ENCODE measurements around the gene MAP2K2.

The MAP2K2 gene

DNA sequence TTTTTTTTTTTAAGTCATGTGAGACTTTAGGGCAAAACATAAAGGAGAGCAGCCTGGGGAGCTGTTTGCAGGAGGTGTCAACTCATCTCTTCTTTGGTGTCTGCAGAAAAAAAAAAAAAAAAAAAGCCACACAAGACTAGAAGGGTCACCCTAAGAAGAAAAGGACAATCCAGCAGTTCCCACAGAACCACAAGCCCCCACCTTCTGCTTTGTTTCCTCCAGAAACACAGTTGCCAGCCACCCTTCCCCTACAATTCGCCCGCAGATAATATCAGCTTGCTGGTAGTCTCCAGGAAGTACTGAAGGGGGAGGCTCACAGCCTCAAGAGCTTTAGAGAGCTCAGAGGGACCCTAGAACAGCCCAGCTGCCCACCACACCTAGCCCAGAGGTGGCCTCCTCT is 34.9 kb downstream of the MAP2K2 start:
- Histone ChIP-seq H3K27me3 (replicated peaks) (no peaks in the 10 kb centered on the region), H3K27ac (no peak overlapping the region), H3K36me3 (replicated peaks) (peaks cover 34% of the 10 kb centered on the region), H3K4me3 (ENCODE audit: low read depth, low read length) (no peak overlapping the region)
- in situ Hi-C loops (cut with HindIII; ENCODE audit: low pct_ligation_motif_present, low sequenced_read_pairs): no loop called here
- TF ChIP-seq, protein P1, sequence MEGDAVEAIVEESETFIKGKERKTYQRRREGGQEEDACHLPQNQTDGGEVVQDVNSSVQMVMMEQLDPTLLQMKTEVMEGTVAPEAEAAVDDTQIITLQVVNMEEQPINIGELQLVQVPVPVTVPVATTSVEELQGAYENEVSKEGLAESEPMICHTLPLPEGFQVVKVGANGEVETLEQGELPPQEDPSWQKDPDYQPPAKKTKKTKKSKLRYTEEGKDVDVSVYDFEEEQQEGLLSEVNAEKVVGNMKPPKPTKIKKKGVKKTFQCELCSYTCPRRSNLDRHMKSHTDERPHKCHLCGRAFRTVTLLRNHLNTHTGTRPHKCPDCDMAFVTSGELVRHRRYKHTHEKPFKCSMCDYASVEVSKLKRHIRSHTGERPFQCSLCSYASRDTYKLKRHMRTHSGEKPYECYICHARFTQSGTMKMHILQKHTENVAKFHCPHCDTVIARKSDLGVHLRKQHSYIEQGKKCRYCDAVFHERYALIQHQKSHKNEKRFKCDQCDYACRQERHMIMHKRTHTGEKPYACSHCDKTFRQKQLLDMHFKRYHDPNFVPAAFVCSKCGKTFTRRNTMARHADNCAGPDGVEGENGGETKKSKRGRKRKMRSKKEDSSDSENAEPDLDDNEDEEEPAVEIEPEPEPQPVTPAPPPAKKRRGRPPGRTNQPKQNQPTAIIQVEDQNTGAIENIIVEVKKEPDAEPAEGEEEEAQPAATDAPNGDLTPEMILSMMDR (IDR thresholded peaks at IDR 0.05; ENCODE audit: low read depth, low read length, missing control alignments): no peak
- no peak for DNase-seq

DNA sequence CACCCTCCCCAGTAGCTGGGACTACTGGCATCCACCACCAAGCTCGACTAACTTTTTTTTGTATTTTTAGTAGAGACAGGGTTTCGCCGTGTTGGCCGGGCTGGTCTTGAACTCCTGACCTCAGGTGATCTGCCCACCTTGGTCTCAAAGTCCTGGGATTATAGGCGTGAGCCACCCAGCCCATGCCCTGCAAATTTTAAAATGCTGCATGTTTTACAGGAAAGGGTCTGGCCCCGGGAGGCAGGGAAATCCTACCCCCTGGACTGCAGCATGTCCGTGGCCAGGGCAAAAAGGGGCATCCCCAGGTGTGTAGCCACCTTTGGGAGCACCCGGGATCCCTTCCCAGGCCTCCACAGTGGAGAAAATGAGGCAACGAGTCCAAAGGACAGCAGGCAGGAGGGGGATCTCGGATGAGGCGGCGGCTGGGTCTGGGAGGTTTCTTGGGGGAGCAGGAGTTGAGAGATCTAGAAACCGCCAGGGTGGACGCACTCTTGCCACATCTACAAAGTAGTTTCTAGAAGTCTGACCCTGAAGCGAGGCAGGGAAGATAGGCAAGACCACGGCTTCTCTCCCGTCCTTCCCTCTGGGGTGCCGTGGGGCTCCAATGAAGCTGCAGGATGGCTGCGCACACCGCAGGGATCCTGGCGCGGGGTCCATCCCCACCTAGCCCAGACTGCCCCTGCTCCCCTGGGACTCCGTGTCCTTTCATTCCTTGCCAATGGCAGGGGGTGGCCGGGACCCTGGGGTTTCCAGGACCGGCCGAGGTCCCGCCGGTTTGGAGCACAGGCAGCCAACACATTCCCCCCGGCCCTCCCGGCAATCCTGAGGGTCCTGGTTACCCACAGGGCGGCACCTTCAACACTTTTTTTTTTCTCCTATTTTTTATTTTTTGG is 35.9 kb downstream of the MAP2K2 start:
- no peaks in the 10 kb centered on the region for H3K27me3 ChIP-seq (replicated peaks)
- no peak overlapping the region for H3K4me3 ChIP-seq (ENCODE audit: low read depth, low read length)
- no peak for DNase-seq
- H3K27ac ChIP-seq: no peak overlapping the region
- in situ Hi-C loops (cut with HindIII; ENCODE audit: low pct_ligation_motif_present, low sequenced_read_pairs): no loop called here
- TF ChIP-seq, protein P1 (IDR thresholded peaks at IDR 0.05; ENCODE audit: low read depth, low read length, missing control alignments): no peak
- peaks cover 25% of the 10 kb centered on the region for H3K36me3 ChIP-seq (replicated peaks)

DNA sequence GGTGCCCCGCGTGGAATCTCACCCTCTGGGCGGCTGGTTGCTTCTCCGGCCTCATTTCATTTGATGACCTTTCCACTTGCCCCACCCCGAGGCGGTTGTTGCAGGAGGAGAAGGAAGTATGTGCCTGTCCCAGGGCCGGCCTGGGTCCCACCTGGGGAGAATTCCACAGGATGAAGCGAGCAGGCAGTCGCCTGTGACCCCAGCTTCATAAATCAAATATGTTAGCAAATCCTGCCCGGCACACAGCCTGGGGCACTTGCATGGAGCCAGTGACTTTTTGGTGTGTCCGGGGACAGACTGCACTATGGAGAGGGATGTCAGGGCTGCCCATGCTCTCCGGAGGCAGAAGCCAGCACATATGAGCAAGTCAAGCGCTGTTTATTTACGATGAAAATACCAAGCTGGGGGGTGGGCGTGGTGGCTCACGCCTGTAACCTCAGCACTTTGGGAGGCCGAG is 37.5 kb downstream of the MAP2K2 start:
- TF ChIP-seq, protein P1 (IDR thresholded peaks at IDR 0.05; ENCODE audit: low read depth, low read length, missing control alignments): no peak
- in situ Hi-C loops (cut with HindIII; ENCODE audit: low pct_ligation_motif_present, low sequenced_read_pairs): no loop called here
- no peak for DNase-seq
- Histone ChIP-seq H3K36me3 (replicated peaks) (peaks cover 15% of the 10 kb centered on the region), H3K4me3 (ENCODE audit: low read depth, low read length) (no peak overlapping the region), H3K27ac (no peak overlapping the region), H3K27me3 (replicated peaks) (no peaks in the 10 kb centered on the region)

DNA sequence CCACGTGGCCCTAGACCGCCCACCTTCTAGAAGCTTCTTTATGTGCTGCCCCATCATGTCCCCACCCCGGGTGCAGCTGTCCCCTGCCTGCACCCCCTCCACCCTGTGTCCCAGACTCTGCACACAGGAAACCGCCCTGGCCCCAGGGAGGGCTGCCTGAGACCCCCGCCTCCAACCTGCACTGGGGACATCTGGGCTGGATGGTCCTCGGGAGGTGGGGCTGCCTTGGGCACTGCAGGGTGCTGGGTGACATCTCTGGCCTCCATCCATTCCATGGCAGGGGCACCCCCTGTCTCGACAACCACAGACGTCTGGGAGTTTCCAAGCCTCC is 39.4 kb downstream of the MAP2K2 start:
- Histone ChIP-seq H3K36me3 (replicated peaks) (peaks cover 7% of the 10 kb centered on the region), H3K27me3 (replicated peaks) (no peaks in the 10 kb centered on the region), H3K4me3 (ENCODE audit: low read depth, low read length) (no peak overlapping the region), H3K27ac (no peak overlapping the region)
- no peak for DNase-seq
- in situ Hi-C loops (cut with HindIII; ENCODE audit: low pct_ligation_motif_present, low sequenced_read_pairs): no loop called here
- TF ChIP-seq, protein P1 (IDR thresholded peaks at IDR 0.05; ENCODE audit: low read depth, low read length, missing control alignments): no peak

DNA sequence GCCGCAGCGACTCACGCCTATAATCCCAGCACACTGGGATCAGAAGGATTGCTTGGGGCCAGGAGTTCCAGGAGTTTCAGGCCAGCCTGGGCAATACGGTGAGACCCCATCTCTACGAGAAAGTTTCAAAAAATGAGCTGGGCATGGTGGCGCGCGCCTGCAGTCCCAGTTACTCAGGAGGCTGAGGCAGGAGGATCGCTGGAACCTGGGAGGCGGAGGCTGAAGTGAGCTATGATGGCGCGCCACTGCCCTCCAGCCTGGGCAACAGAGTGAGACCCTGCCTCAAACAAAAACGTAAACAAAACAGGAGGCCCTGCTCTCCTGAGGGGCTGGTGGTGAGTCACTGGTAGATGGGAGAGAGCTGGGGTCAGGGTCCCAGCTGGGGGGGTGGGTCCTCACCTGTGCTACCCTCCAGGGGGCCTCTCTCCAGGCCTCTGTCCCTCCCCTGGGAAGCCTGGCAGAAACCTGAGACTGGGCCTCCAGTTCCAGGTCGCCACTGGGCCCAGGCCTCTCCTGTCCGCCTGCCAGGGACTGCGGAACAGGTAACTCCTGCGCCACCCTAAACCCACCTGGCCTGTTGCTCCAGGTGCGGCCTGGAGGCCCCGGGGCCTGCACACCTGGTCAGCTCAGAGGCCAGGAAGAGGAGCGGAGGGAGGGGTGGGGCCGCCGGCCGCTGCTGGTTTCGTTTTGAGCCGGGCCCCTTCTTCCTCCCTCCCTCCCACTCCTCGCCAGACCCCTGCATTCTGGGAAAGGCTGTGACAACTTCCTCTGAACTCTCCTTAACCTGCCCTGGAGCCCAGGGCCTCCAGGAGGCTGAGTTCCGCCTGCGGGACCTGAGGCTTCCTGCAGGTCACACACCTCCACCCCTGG is 40.0 kb downstream of the MAP2K2 start:
- TF ChIP-seq, protein P1 (IDR thresholded peaks at IDR 0.05; ENCODE audit: low read depth, low read length, missing control alignments): no peak
- in situ Hi-C loops (cut with HindIII; ENCODE audit: low pct_ligation_motif_present, low sequenced_read_pairs): no loop called here
- Histone ChIP-seq H3K36me3 (replicated peaks) (peaks cover 2% of the 10 kb centered on the region), H3K4me3 (ENCODE audit: low read depth, low read length) (no peak overlapping the region), H3K27ac (no peak overlapping the region), H3K27me3 (replicated peaks) (no peaks in the 10 kb centered on the region)
- no peak for DNase-seq
